ENCODE data around the gene SCAMP5.

SCAMP5 gene

GRCh38 chr15:75069301-75069925 lies 74.0 kb downstream of the SCAMP5 start:
- no peak overlapping the region for H3K27ac ChIP-seq
- TF ChIP-seq CTCF (conservative IDR thresholded peaks at IDR 0.05) (no peak), ZFX (IDR thresholded peaks at IDR 0.05) (no peak)

- H3K27ac ChIP-seq: no peak overlapping the region
- TF ChIP-seq CTCF (conservative IDR thresholded peaks at IDR 0.05) (no peak), ZFX (IDR thresholded peaks at IDR 0.05) (no peak)
These were observed 75.3 kb downstream of the SCAMP5 start for GRCh38 chr15:75070674-75071073.

All from C4-2B (cell line).